Measurements from ENCODE around the gene HACL1. TPM values are rescaled to one million over a fixed set of nuclear protein-coding genes. Genes with fewer than 3 reads are reported as not detected.

HACL1 gene
- total RNA-seq, 2 experiments from 2014 or later, result 25.8 to 29.1 TPM

- no peak overlapping the region for H3K4me3 Mint-ChIP-seq
- H3K9me3 Mint-ChIP-seq, result no peaks in the 10 kb centered on the region
- no peak for DNase-seq
- no peaks in the 10 kb centered on the region for H3K4me1 Mint-ChIP-seq
- H3K27me3 Mint-ChIP-seq, result no peaks in the 10 kb centered on the region
- CTCF ChIA-PET, result no interaction called here
- POLR2A ChIA-PET, result no interaction called here
- H3K27ac Mint-ChIP-seq, result no peak overlapping the region
- no peaks in the 10 kb centered on the region for H3K36me3 Mint-ChIP-seq (ENCODE audit: low read depth)
Measured at GRCh38 chr3:15513810-15514662, 87.3 kb downstream of the HACL1 start.

- Mint-ChIP-seq H3K36me3 (ENCODE audit: low read depth) (no peaks in the 10 kb centered on the region), H3K27me3 (no peaks in the 10 kb centered on the region), H3K4me3 (no peak overlapping the region), H3K27ac (no peak overlapping the region), H3K4me1 (no peaks in the 10 kb centered on the region), H3K9me3 (no peaks in the 10 kb centered on the region)
- CTCF ChIA-PET, result no interaction called here
- POLR2A ChIA-PET, result no interaction called here
- no peak for DNase-seq
Measured at GRCh38 chr3:15513116-15513515, 88.3 kb downstream of the HACL1 start.

GRCh38 chr3:15512166-15512565 lies 89.2 kb downstream of the HACL1 start:
- ChIA-PET POLR2A (no interaction called here), CTCF (no interaction called here)
- Mint-ChIP-seq H3K36me3 (ENCODE audit: low read depth) (no peaks in the 10 kb centered on the region), H3K4me3 (no peak overlapping the region), H3K4me1 (no peaks in the 10 kb centered on the region), H3K27me3 (no peaks in the 10 kb centered on the region), H3K9me3 (no peaks in the 10 kb centered on the region), H3K27ac (no peak overlapping the region)
- DNase-seq, result no peak

- Mint-ChIP-seq H3K4me3 (no peak overlapping the region), H3K4me1 (no peaks in the 10 kb centered on the region), H3K36me3 (ENCODE audit: low read depth) (no peaks in the 10 kb centered on the region), H3K9me3 (no peaks in the 10 kb centered on the region), H3K27me3 (no peaks in the 10 kb centered on the region), H3K27ac (no peak overlapping the region)
- POLR2A ChIA-PET, result no interaction called here
- DNase-seq, result no peak
- CTCF ChIA-PET, result no interaction called here
Measured at GRCh38 chr3:15511156-15511555, 90.2 kb downstream of the HACL1 start.

Other genes with a start within 250 kb of the HACL1 start
- gene METTL6, start 174.0 kb downstream of the HACL1 start, total RNA-seq, result 10 to 100 TPM; 16.1 TPM
- gene EAF1, start 174.0 kb downstream of the HACL1 start, total RNA-seq, result 10 to 100 TPM; 31.0 to 33.0 TPM
- gene COLQ, start 79.9 kb downstream of the HACL1 start, total RNA-seq, result 1 to 10 TPM; 3.6 to 5.2 TPM
- gene BTD, start 176 bp upstream of the HACL1 start, total RNA-seq, result 10 to 100 TPM; 11.7 to 12.7 TPM
- gene ANKRD28, start 196.4 kb upstream of the HACL1 start, total RNA-seq, result 10 to 100 TPM; 56.5 to 56.6 TPM